ENCODE measurements around the gene LCK.
"Not testable (repeated sequence)": the region's sequence is repeated elsewhere in the genome, so short reads cannot be mapped to it uniquely, and the experiment has no call there.

The LCK gene

GRCh38 chr1:32234792-32235191, 16.3 kb upstream of the LCK start:
- in situ Hi-C loops (cut with MboI; ENCODE audit: low sequenced_read_pairs): no loop called here

DNA sequence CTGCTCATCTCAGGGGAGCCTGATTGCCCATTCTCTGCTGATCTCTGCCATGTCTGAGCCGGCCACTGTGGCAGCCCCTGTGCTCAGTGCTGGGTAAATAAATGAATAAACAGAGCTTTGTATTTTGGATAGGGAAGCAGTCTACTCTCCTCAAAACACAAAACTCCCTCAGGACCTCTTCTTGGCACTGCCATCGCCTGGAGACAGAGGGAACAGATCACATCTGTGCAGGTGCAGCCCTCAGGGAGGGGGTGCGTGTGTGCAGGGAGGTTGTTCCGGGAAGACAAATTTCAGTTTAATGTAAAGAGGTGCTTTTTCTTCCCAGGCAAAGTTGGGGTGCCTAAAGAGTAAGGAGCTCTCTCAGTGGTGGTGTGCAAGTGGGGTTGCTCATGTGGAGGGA, 11.7 kb upstream of the LCK start:
- in situ Hi-C loops (cut with MboI; ENCODE audit: low sequenced_read_pairs): no loop called here

GRCh38 chr1:32239790-32240139, 11.3 kb upstream of the LCK start:
- in situ Hi-C loops (cut with MboI; ENCODE audit: low sequenced_read_pairs): no loop called here

DNA sequence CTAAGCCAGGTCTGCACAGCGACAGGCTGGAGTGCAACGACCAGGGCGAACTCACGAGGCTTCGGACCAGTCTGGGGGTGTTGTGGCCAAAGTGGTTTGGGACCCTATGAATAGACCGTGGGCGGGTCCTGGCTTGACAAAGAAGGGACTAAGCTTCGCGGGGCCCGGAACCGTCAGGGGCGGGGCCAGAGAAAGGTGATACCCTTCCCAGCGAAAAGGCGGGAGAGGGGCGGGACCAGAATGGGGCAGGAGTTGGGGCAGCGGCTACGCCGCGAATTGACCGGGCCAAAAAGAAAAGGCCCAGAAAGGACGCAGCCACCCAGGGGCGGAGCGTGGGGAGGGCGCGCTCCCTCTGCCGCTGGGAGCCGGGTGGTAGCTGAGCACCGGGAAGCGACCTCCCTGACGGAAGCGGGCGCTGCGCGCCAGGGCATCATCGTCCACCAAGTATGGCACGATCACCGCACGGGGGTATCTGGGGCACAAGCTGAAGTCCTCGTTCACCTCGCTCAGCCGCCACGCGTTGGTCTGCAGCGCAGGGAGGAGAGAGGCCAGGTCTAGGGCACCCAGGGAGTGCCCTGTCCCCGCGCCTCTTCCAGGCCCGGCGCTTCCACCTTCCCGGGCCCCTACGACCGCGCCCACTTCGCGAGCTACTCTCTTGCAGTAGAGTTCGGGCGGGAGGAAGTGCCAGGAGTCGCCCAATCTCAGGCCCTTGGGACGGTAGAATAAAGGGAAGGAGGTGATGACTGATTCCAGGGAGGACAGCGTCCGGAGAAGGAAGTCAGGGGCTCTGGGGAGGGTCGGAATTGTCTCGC, 10.7 kb upstream of the LCK start:
- in situ Hi-C loops (cut with MboI; ENCODE audit: low sequenced_read_pairs): no loop called here

- in situ Hi-C loops (cut with MboI; ENCODE audit: low sequenced_read_pairs): no loop called here
Observed at GRCh38 chr1:32241001-32241763, 9.9 kb upstream of the LCK start.

- in situ Hi-C loops (cut with MboI; ENCODE audit: low sequenced_read_pairs): no loop called here
Observed at GRCh38 chr1:32242341-32242851, 8.7 kb upstream of the LCK start.

- in situ Hi-C loops (cut with MboI; ENCODE audit: low sequenced_read_pairs): no loop called here
Observed at GRCh38 chr1:32246888-32247273, 4.2 kb upstream of the LCK start, which contains the start of gene FAM167B. Gene FAM167B, plus strand, starts transcription at chr1:32247222. Its CDS starts 200 bp downstream, at chr1:32247422.

- in situ Hi-C loops (cut with MboI; ENCODE audit: low sequenced_read_pairs): no loop called here
Observed at GRCh38 chr1:32247452-32247851, 3.6 kb upstream of the LCK start.

GRCh38 chr1:32247983-32248889, 2.8 kb upstream of the LCK start:
- in situ Hi-C loops (cut with MboI; ENCODE audit: low sequenced_read_pairs): no loop called here

- in situ Hi-C loops (cut with MboI; ENCODE audit: low sequenced_read_pairs): no loop called here
Observed at GRCh38 chr1:32249831-32250525, 1.1 kb upstream of the LCK start.

- in situ Hi-C loops (cut with MboI; ENCODE audit: low sequenced_read_pairs): no loop called here
Observed at GRCh38 chr1:32255072-32256071, 4.3 kb downstream of the LCK start.

DNA sequence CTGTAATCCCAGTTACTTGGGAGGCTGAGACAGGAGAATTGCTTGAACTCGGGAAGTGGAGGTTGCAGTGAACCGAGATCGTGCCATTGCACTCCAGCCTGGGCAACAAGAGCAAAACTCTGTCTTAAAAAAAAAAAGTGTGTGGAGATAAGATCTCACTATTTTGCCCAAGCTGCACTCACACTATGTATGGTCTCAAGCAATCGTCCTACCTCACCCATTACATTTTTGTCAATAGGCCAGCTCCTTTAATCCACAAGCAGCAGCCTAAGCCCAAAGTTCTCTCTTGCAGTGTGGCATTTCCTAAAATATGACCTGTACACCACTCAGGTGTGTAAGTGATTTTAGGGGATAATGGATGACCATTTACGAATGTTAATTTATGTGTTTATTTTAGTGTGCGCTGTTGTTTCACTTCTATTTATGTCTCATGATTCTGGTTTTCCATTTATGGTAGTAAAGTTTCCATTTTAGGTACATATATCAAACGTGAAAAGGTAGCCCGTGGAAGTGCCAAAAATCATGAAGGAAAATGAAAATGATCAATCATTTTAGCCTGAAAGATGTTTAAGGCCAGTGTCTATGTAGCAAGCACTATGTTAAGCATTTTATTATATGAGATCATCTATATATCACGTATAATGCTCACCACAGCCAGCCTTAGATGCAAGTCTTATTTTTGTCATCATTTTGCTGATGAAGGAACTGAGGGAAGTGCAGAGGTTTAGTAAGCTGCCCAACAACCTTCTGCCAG, 5.6 kb downstream of the LCK start:
- in situ Hi-C loops (cut with MboI; ENCODE audit: low sequenced_read_pairs): no loop called here

- in situ Hi-C loops (cut with MboI; ENCODE audit: low sequenced_read_pairs): no loop called here
Observed at GRCh38 chr1:32257227-32257508, 6.1 kb downstream of the LCK start.

DNA sequence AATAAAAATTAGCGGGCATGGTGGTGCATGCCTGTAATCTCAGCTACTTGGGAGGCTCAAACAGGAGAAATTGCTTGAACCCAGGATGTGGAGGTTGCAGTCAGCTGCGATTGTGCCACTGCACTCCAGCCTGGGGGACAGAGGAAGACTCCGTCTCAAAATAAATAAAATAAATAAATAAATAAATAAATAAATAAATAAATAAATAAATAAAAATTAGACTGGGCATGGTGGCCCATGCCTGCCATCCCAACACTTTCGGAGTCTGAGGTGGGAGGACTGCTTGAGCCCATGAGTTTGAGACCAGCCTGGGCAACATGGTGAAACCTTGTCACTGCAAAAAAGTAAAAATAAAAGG, 12.2 kb downstream of the LCK start:
- in situ Hi-C loops (cut with MboI; ENCODE audit: low sequenced_read_pairs): not testable (repeated sequence)

GRCh38 chr1:32263744-32264143, 12.7 kb downstream of the LCK start:
- in situ Hi-C loops (cut with MboI; ENCODE audit: low sequenced_read_pairs): no loop called here

GRCh38 chr1:32265846-32266245, 14.8 kb downstream of the LCK start:
- in situ Hi-C loops (cut with MboI; ENCODE audit: low sequenced_read_pairs): no loop called here

- in situ Hi-C loops (cut with MboI; ENCODE audit: low sequenced_read_pairs): no loop called here
Observed at GRCh38 chr1:32266921-32267591, 16.0 kb downstream of the LCK start.

- in situ Hi-C loops (cut with MboI; ENCODE audit: low sequenced_read_pairs): no loop called here
Observed at GRCh38 chr1:32269744-32270143, 18.7 kb downstream of the LCK start.

Measured in HL-60/S4 treated with phorbol 12-myristate 13-acetate at 8.2 ng/mL for 4 days and 3 days (cell line).